GM04504 (cell line): ENCODE measurements around the gene HSD17B4.
"Not testable (repeated sequence)": the region's sequence is repeated elsewhere in the genome, so short reads cannot be mapped to it uniquely, and the experiment has no call there.

Experiments used
- DNase-seq: peaks from one replicate; pipeline ENCODE4 v3.0.0-alpha.2; 2012; ENCODE audit warnings: low read depth

HSD17B4 gene

DNA sequence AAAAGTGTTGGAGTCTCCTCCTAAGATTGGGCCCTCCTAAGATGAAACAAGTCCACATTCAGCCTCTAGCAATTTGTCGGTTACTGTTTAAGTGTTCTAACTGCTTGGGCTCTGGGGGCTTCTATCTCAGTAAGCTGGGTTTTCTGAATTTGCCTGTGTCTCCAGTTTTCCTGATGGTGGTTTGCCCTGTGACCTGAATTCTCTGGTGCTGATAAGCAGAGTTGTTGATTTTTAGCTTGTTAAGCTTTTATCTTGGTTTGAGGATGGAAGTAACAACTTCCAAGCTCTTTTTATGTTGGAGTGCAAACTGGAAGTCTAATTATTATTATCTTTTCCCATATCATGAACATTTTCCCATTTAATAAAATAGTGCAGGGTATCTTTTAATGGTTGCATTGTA, 30.9 kb downstream of the HSD17B4 start:
- DNase-seq = no peak

DNA sequence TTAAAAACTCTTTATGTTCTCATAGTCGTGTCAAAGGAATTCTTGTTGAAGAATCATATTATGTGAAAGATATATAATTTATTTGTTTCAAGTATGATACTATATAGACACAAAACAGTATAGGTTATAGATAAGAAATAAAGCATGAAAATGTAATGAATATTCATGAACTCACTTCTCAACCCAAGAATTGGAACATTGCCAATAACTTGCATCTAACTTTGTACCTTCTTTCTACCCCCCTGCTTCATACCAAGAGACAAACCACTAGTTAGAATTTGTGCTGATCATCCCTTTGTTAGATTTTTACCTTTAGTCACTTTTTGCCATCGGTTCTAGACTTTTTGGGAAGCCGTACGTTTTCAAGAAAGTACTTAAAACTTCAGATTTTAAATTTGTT, 32.6 kb downstream of the HSD17B4 start:
- no peak for DNase-seq

- no peak for DNase-seq
These were observed 49.4 kb downstream of the HSD17B4 start for GRCh38 chr5:119501671-119502179.

DNA sequence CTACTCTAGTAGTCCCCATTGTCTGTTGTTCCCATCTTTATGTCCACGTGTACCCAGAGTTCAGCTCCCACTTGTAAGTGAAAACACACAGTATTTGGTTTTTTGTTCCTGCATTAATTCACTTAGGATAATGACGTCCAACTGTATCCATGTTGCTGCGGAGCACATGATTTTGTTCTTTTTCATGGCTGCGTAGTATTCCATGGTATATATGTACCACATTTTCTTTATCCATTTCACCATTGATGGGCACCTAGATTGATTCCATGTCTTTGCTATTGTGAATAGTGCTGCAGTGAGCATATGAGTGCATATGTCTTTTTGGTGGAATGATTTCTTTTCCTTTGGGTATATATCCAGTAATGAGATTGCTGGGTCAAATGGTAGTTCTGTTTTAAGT, 51.6 kb downstream of the HSD17B4 start:
- DNase-seq = not testable (repeated sequence)

GRCh38 chr5:119512277-119512676, 60.0 kb downstream of the HSD17B4 start:
- DNase-seq = no peak

DNA sequence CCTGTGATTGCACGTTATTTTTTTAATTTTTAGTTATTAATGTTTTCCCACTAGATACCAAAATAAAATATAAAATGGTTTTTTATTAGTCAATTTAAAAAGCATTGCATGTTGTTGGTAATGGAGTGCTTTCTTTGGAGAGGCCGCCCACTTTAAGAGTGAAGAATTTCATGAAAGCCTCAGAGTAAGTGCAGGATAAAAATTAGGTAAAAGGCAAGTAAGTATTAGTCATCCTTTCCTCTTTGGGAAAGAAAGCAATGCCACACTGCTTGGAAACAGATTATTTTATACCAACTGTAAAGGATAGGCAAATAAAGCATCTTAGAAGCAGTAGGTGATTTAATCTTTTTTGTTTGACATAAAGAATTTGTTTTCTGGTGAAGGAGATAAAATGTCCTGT, 62.9 kb downstream of the HSD17B4 start:
- DNase-seq = no peak

- DNase-seq = not testable (repeated sequence)
These were observed 64.8 kb downstream of the HSD17B4 start for GRCh38 chr5:119517115-119517514.

DNA sequence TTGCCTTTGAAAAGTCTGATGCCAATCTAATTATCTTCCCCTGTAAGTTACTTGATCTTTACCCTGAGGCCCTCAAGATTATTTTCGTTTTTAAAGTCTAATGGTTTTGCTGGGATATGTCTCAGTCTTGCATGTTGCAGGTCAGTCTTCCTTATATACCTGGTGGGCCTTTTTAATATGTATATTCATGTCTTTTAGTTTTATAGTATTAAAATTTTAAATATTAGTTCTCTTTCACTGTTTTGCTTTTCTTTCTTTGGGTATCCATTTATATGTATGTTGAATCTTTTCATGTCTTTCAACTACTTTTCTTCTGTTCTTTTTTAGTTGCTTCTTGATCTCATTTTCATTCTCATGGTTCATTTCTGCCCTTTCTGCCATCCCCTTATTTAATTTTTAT, 68.9 kb downstream of the HSD17B4 start:
- no peak for DNase-seq

DNA sequence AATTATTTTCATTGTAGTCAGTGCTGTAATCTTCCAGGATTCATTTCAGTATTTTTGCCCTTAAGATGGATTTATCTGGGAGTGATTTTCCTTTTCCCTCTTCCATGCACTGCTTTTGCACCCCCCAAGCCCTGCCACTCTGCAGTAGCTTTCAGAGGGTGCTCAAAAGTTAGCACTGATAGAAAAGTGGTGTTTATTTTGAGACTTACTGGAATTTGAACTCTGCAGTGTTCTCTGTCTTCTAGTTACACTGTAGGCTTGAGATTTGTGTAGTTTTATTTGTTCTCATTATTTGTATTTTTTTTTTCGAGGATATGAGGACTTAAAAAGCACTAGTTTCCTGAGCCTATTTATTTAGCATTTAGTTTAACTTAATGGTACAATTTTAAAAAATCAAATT, 70.5 kb downstream of the HSD17B4 start:
- DNase-seq = no peak

DNA sequence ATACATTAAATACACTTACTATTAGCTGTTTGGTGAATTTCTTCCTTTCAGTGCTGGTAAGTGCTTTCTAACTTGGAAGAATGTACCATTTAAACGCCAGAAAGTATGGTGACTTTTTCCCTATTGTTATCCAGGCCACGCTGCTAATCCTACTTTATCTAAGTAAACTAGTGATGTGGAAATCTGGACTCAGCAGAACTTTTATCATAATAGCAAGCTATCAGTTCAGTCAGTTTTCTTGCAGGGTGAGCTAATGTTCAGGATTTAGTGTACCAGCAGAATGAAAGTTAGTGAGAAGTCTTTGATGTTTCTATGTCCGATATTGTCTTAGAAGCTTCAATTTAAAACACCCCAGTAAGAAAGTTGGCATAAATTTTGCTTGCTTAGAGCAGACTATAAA, 72.2 kb downstream of the HSD17B4 start:
- DNase-seq = no peak

- DNase-seq = no peak
These were observed 75.1 kb downstream of the HSD17B4 start for GRCh38 chr5:119527351-119527750.

DNA sequence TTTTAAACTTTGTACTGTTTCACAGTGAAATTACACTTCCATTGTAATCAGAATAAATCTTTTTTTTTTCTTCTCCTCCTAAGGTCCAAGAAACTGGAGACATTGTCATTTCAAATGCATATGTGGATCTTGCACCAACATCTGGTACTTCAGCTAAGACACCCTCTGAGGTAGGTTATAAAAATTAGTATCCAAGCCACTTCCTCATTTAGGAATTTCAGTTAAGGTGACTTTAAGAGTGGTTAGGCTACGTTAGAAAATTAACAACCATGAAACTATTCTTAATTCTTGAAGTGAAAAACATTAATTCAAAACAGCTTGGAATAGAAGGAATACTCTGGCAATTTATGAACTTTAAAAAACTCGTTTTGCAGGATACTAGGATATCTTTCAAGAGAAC, 77.5 kb downstream of the HSD17B4 start:
- DNase-seq = no peak

DNA sequence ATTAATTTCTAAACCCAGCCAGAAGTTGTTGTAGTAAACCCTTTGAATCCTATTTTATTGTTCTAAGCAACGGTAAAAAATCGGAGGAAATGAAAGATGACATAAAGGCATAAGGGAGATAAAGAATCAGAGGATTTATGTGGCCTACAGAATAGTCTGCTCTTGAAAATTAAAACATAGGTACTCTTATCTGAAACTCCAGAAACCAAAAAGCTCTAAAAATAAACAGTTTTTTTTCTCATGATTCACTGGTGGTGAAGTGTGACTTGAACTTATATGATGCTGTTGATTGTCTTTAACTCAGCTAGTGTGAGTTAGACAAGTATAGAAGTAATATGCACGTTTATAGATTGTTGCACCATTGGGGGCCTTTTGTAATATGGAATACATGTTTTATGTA, 80.3 kb downstream of the HSD17B4 start:
- DNase-seq = no peak

DNA sequence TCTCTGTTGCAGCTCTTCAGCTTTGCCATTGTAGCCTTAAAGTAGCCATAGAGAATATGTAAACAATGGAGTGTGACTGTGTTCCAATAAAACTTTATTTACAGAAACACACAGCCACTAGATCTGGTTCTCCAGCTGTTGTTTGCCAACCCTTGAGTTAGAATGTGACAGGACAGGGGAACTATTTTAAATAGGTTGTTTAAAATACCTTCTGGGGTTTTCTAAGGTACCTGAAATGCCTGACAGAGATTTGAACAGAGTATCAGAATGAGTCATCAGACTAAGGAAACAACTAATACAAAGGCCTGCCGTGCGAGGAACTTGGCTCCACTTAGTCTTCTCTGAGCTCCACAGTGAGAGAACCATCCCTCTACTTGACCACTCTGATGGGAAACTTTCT, 85.4 kb downstream of the HSD17B4 start:
- DNase-seq = no peak

- no peak for DNase-seq
These were observed 89.4 kb downstream of the HSD17B4 start for GRCh38 chr5:119541716-119542115.

GRCh38 chr5:119551819-119552218, 99.5 kb downstream of the HSD17B4 start:
- DNase-seq = no peak

- no peak for DNase-seq
These were observed 102.3 kb downstream of the HSD17B4 start for GRCh38 chr5:119554597-119554996.

- DNase-seq = no peak
These were observed 118.6 kb downstream of the HSD17B4 start for GRCh38 chr5:119570910-119571309.

GRCh38 chr5:119578937-119579336, 126.6 kb downstream of the HSD17B4 start:
- no peak for DNase-seq

DNA sequence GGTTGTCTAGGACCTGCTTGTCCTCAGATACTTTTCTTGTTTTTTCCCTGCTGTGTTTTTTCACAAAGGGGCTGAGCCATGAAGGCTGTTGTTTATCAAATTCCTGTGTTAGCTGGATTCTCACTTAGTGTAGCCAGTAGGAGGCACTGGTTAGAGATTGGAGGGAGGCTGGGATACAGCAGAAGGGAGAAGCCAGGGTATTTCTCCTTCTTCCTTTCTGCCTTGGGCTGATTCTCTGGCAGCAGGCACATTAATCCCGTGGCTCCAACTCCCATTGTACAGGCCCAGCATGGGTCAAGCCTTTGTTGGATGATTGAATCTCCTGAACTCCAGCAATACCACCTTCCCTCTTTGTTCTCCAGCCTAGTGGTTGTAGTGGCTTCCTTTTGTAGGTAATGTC, 130.7 kb downstream of the HSD17B4 start:
- no peak for DNase-seq

DNA sequence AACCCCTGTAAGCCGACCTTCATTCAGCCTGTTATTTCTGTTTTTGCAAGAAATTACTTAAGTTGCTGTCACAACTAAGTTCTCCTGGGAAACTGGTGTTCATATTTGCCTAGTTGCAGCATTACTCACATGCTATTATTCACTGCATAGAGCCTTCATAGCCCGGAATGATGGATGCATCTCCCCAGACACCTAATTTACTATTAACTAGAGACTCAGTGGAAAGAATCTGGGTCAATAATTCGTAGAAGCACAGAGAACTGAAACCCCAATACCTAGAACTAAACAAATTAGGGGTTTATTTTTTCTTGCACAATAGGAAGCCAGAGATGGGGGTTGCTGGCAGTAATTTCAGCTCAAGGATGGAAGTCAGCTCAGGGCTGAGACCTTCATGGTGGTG, 131.4 kb downstream of the HSD17B4 start:
- DNase-seq = no peak
